ENCODE results near the gene NPHP4. TPM values are rescaled to one million over a fixed set of nuclear protein-coding genes. Genes with fewer than 3 reads are reported as not detected.

NPHP4 gene
- total RNA-seq, 1 donor from 2014 or later, result 8.8 TPM

DNA sequence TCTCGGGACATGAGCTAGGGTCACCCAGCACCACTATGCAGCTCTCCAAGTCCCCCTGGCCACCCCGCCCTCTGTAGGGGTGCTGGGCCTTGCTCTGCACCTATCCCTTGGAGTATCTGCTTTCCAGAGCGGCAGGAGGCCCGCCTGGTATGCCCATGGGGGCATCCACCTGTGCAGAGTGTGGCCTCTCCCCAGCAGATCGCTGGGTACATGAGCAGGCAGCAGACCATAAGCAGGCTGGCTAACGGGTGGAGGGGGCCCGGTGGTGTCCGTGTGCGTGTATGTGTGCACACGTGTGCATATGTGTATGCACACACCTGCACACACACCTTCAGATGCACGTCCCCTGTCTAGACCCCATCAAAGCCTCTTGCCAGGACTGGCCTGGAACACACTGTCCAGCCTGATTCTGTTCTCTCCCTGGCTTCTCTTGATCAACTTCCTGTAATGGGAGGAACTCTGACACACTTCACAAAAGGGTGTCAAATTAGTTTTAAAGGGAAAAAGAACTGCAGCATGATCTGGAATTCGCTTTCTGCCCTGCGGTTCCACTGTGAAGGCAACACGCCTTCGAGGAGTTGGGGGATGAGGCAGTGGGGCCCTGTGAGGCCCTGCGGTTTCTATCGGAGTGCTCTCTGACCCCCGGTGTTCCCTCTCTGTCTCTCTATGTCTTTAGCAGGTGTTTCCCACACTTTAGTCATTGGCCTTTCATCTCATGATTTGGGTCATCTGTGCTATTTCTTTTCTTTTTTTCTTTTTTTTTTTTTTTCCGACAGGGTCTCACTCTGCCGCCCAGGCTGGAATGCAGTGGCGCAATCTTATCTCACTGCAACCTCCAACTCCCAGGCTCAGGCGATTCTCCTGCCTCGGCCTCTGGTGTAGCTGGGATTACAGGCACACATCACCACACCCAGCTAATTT is 17.2 kb upstream of the NPHP4 start:
- no peak overlapping the region for H3K4me3 ChIP-seq (ENCODE audit: low read depth, low read length)
- DNase-seq (ENCODE audit: low read depth), result no peak
- TF ChIP-seq, protein P1, sequence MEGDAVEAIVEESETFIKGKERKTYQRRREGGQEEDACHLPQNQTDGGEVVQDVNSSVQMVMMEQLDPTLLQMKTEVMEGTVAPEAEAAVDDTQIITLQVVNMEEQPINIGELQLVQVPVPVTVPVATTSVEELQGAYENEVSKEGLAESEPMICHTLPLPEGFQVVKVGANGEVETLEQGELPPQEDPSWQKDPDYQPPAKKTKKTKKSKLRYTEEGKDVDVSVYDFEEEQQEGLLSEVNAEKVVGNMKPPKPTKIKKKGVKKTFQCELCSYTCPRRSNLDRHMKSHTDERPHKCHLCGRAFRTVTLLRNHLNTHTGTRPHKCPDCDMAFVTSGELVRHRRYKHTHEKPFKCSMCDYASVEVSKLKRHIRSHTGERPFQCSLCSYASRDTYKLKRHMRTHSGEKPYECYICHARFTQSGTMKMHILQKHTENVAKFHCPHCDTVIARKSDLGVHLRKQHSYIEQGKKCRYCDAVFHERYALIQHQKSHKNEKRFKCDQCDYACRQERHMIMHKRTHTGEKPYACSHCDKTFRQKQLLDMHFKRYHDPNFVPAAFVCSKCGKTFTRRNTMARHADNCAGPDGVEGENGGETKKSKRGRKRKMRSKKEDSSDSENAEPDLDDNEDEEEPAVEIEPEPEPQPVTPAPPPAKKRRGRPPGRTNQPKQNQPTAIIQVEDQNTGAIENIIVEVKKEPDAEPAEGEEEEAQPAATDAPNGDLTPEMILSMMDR (conservative IDR thresholded peaks at IDR 0.05; ENCODE audit: low read depth, low read length), result no peak

GRCh38 chr1:6008696-6009095 is 16.5 kb upstream of the NPHP4 start:
- no peak for DNase-seq (ENCODE audit: low read depth)
- TF ChIP-seq, protein P1 (conservative IDR thresholded peaks at IDR 0.05; ENCODE audit: low read depth, low read length), result no peak

DNA sequence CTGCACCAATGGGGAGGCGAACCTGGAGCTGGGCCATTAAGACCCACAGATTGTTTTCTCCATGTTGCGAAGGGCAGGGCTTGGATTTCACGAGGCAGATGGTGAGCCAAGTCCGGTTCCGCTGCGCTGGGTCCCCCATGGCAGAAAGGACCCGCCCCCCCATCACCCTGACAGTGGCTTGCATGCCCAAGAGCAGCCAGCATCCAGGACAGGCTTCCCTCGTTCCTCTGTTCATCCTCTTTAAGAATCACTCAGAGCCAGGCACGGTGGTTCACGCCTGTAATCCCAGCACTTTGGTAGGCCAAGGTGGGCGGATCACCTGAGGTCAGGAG is 15.8 kb upstream of the NPHP4 start:
- DNase-seq (ENCODE audit: low read depth), result no peak
- no peak overlapping the region for H3K4me3 ChIP-seq (ENCODE audit: low read depth, low read length)
- TF ChIP-seq, protein P1 (conservative IDR thresholded peaks at IDR 0.05; ENCODE audit: low read depth, low read length), result no peak

More at GRCh38 chr1:6008696-6009095, 16.5 kb upstream of the NPHP4 start:
- H3K4me3 ChIP-seq (ENCODE audit: low read depth, low read length), result no peak overlapping the region

- TF ChIP-seq, protein P1 (conservative IDR thresholded peaks at IDR 0.05; ENCODE audit: low read depth, low read length), result no peak
- DNase-seq (ENCODE audit: low read depth), result no peak
- no peak overlapping the region for H3K4me3 ChIP-seq (ENCODE audit: low read depth, low read length)
Measured at GRCh38 chr1:6007318-6008083, 15.3 kb upstream of the NPHP4 start.

GRCh38 chr1:6006882-6007281 is 14.7 kb upstream of the NPHP4 start:
- TF ChIP-seq, protein P1 (conservative IDR thresholded peaks at IDR 0.05; ENCODE audit: low read depth, low read length), result no peak
- DNase-seq (ENCODE audit: low read depth), result no peak

DNA sequence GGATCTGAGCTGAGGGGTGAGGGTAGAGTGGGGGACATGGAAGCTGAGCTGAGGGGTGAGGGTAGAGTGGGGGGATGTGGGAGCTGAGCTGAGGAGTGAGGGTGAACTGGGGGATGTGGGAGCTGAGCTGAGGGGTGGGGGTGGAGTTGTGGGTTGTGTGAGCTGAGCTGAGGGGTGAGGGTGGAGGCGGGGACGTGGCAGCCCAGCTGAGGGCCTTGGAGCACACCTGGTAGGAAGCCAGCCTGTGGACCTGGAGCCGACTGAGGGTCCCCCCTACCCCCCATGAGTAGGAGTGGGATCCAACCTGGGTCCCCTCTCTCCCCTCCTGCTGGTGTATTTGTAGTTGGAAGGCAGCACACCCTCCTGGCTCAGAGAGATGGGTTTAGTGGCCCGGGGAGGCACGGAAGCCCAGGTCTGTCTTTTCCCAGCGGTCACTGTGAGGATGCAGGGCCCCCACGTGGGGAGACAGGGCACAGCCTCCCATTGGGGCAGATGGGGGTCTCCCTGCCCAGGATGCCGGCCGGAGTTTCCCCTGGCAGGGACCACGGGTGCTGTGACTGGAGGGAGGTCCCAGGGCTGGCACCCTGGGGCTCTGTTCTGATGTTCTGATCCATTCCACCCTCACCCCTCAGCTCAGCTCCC is 13.2 kb upstream of the NPHP4 start:
- no peak for DNase-seq (ENCODE audit: low read depth)
- no peak overlapping the region for H3K4me3 ChIP-seq (ENCODE audit: low read depth, low read length)
- TF ChIP-seq, protein P1 (conservative IDR thresholded peaks at IDR 0.05; ENCODE audit: low read depth, low read length), result no peak

More at GRCh38 chr1:6006882-6007281, 14.7 kb upstream of the NPHP4 start:
- no peak overlapping the region for H3K4me3 ChIP-seq (ENCODE audit: low read depth, low read length)

All from epithelial cell of proximal tubule (primary cell).